ENCODE measurements around the gene CLN3. TPM values are rescaled to one million over a fixed set of nuclear protein-coding genes. Genes with fewer than 3 reads are reported as not detected.

CLN3 gene
- total and polyA plus RNA-seq, 2 experiments from 2014 or later, result 18.1 to 31.4 TPM

- H3K9me2 ChIP-seq (ENCODE audit: insufficient read depth), result no peaks in the 10 kb centered on the region
- no peaks in the 10 kb centered on the region for H3K36me3 ChIP-seq (ENCODE audit: insufficient read depth)
- H3K4me1 Mint-ChIP-seq, result peaks cover 4% of the 10 kb centered on the region
- no peaks in the 10 kb centered on the region for H3K79me2 ChIP-seq (replicated peaks; ENCODE audit: insufficient read depth)
- ATAC-seq (no peak), DNase-seq (ENCODE audit: low spot score) (no peak)
- no peaks in the 10 kb centered on the region for H3K27me3 ChIP-seq (ENCODE audit: insufficient read depth)
- H3K36me3 Mint-ChIP-seq (ENCODE audit: low read depth), result no peaks in the 10 kb centered on the region
- no peak overlapping the region for H2AFZ ChIP-seq
- no peaks in the 10 kb centered on the region for H4K20me1 ChIP-seq (replicated peaks; ENCODE audit: insufficient read depth)
- TF ChIP-seq, protein P1, sequence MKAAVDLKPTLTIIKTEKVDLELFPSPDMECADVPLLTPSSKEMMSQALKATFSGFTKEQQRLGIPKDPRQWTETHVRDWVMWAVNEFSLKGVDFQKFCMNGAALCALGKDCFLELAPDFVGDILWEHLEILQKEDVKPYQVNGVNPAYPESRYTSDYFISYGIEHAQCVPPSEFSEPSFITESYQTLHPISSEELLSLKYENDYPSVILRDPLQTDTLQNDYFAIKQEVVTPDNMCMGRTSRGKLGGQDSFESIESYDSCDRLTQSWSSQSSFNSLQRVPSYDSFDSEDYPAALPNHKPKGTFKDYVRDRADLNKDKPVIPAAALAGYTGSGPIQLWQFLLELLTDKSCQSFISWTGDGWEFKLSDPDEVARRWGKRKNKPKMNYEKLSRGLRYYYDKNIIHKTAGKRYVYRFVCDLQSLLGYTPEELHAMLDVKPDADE (IDR thresholded peaks at IDR 0.05), result no peak
- TF ChIP-seq POLR2AphosphoS5 (IDR thresholded peaks at IDR 0.05; ENCODE audit: low read depth), result no peak
- TF ChIP-seq EZH2phosphoT487 (IDR thresholded peaks at IDR 0.05; ENCODE audit: unreplicated experiment), result no peak
- TF ChIP-seq, protein P2, sequence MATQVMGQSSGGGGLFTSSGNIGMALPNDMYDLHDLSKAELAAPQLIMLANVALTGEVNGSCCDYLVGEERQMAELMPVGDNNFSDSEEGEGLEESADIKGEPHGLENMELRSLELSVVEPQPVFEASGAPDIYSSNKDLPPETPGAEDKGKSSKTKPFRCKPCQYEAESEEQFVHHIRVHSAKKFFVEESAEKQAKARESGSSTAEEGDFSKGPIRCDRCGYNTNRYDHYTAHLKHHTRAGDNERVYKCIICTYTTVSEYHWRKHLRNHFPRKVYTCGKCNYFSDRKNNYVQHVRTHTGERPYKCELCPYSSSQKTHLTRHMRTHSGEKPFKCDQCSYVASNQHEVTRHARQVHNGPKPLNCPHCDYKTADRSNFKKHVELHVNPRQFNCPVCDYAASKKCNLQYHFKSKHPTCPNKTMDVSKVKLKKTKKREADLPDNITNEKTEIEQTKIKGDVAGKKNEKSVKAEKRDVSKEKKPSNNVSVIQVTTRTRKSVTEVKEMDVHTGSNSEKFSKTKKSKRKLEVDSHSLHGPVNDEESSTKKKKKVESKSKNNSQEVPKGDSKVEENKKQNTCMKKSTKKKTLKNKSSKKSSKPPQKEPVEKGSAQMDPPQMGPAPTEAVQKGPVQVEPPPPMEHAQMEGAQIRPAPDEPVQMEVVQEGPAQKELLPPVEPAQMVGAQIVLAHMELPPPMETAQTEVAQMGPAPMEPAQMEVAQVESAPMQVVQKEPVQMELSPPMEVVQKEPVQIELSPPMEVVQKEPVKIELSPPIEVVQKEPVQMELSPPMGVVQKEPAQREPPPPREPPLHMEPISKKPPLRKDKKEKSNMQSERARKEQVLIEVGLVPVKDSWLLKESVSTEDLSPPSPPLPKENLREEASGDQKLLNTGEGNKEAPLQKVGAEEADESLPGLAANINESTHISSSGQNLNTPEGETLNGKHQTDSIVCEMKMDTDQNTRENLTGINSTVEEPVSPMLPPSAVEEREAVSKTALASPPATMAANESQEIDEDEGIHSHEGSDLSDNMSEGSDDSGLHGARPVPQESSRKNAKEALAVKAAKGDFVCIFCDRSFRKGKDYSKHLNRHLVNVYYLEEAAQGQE (IDR thresholded peaks at IDR 0.05; ENCODE audit: unreplicated experiment), result no peak
- TF ChIP-seq EZH2 (IDR thresholded peaks at IDR 0.05; ENCODE audit: low read depth, unreplicated experiment), result no peak
- no peak overlapping the region for H3K4me2 ChIP-seq
- H3F3A ChIP-seq (replicated peaks; ENCODE audit: low read depth), result no peaks in the 10 kb centered on the region
- H3K27me3 Mint-ChIP-seq (ENCODE audit: insufficient read depth, low read depth, poor library complexity), result peaks cover 3% of the 10 kb centered on the region
- no peak overlapping the region for H3K27ac Mint-ChIP-seq
- no peak overlapping the region for H3K4me3 ChIP-seq
- no peaks in the 10 kb centered on the region; the same call in 1 of the 2 replicates for H3K4me1 ChIP-seq (ENCODE audit: insufficient read depth)
- H3K9me3 Mint-ChIP-seq, result peaks cover 14% of the 10 kb centered on the region; the same call in 1 of the 3 replicates
- H3K4me3 Mint-ChIP-seq, result no peak overlapping the region
- no peak overlapping the region for H3K27ac ChIP-seq (ENCODE audit: low read depth)
Observed at GRCh38 chr16:28528463-28528867, 36.6 kb upstream of the CLN3 start.

- Histone ChIP-seq H4K20me1 (replicated peaks; ENCODE audit: insufficient read depth) (no peaks in the 10 kb centered on the region), H3K4me2 (no peak overlapping the region), H3K9me2 (ENCODE audit: insufficient read depth) (no peaks in the 10 kb centered on the region), H3K4me3 (no peak overlapping the region), H3K27me3 (ENCODE audit: insufficient read depth) (no peaks in the 10 kb centered on the region), H3K36me3 (ENCODE audit: insufficient read depth) (no peaks in the 10 kb centered on the region), H3F3A (replicated peaks; ENCODE audit: low read depth) (no peaks in the 10 kb centered on the region), H3K27ac (ENCODE audit: low read depth) (no peak overlapping the region), H3K79me2 (replicated peaks; ENCODE audit: insufficient read depth) (no peaks in the 10 kb centered on the region), H3K4me1 (ENCODE audit: insufficient read depth) (no peaks in the 10 kb centered on the region; the same call in 1 of the 2 replicates), H2AFZ (no peak overlapping the region)
- H3K4me1 Mint-ChIP-seq, result peaks cover 4% of the 10 kb centered on the region
- H3K27me3 Mint-ChIP-seq (ENCODE audit: insufficient read depth, low read depth, poor library complexity), result peaks cover 2% of the 10 kb centered on the region
- DNase-seq (ENCODE audit: low spot score) (no peak), ATAC-seq (no peak)
- peaks cover 14% of the 10 kb centered on the region; the same call in 1 of the 3 replicates for H3K9me3 Mint-ChIP-seq
- TF ChIP-seq CREB1 (CRISPR knock-in tag; IDR thresholded peaks at IDR 0.05; ENCODE audit: low read depth) (no peak), EZH2phosphoT487 (IDR thresholded peaks at IDR 0.05; ENCODE audit: unreplicated experiment) (no peak), ZNF331 (CRISPR knock-in tag; IDR thresholded peaks at IDR 0.05; ENCODE audit: low read depth) (no peak), STAT1 (IDR thresholded peaks at IDR 0.05; ENCODE audit: unreplicated experiment) (no peak), JUNB (IDR thresholded peaks at IDR 0.05; ENCODE audit: unreplicated experiment) (no peak), ZNF114 (CRISPR knock-in tag; IDR thresholded peaks at IDR 0.05) (no peak), NANOG (IDR thresholded peaks at IDR 0.05; ENCODE audit: borderline replicate concordance) (no peak)
- TF ChIP-seq, protein P3, sequence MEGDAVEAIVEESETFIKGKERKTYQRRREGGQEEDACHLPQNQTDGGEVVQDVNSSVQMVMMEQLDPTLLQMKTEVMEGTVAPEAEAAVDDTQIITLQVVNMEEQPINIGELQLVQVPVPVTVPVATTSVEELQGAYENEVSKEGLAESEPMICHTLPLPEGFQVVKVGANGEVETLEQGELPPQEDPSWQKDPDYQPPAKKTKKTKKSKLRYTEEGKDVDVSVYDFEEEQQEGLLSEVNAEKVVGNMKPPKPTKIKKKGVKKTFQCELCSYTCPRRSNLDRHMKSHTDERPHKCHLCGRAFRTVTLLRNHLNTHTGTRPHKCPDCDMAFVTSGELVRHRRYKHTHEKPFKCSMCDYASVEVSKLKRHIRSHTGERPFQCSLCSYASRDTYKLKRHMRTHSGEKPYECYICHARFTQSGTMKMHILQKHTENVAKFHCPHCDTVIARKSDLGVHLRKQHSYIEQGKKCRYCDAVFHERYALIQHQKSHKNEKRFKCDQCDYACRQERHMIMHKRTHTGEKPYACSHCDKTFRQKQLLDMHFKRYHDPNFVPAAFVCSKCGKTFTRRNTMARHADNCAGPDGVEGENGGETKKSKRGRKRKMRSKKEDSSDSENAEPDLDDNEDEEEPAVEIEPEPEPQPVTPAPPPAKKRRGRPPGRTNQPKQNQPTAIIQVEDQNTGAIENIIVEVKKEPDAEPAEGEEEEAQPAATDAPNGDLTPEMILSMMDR (conservative IDR thresholded peaks at IDR 0.05; ENCODE audit: low read depth in 2 of 2), result no peak
- TF ChIP-seq, protein P1 (IDR thresholded peaks at IDR 0.05), result no peak
- TF ChIP-seq, protein P2 (IDR thresholded peaks at IDR 0.05; ENCODE audit: unreplicated experiment), result no peak
- no peaks in the 10 kb centered on the region for H3K36me3 Mint-ChIP-seq (ENCODE audit: low read depth)
- no peak overlapping the region for H3K4me3 Mint-ChIP-seq
- no peak overlapping the region for H3K27ac Mint-ChIP-seq
Observed at GRCh38 chr16:28527985-28528384, 36.1 kb upstream of the CLN3 start.

Data from GM23338 (cell line).